GM18873 (cell line): ENCODE data around the gene R3HDM1.
A peak's percentile ranks its signal among the peaks of the same experiment; 100 is the strongest.
"Not testable (repeated sequence)": the region's sequence is repeated elsewhere in the genome, so short reads cannot be mapped to it uniquely, and the experiment has no call there.

Source experiments
- ATAC-seq: cut with Tn5 transposase; IDR thresholded peaks from one replicate; pipeline ENCODE4 v1.9.1; 2021; ENCODE audit warnings: mild to moderate bottlenecking, moderate library complexity, moderate number of reproducible peaks; ENCODE audit not compliant: unreplicated experiment, low FRiP score

Gene R3HDM1

GRCh38 chr2:135531231-135532197, at the start of gene R3HDM1:
TSS of gene R3HDM1 (plus strand) at chr2:135531484. CDS start at chr2:135604846, 73,362 bp downstream.
- peak; percentile 74 for ATAC-seq

GRCh38 chr2:135485441-135485840, 45.8 kb upstream of the R3HDM1 start:
- ATAC-seq = no peak

GRCh38 chr2:135490376-135490775, 40.9 kb upstream of the R3HDM1 start:
- ATAC-seq = no peak

- no peak for ATAC-seq
These were observed 36.8 kb upstream of the R3HDM1 start for GRCh38 chr2:135494503-135494902.

- no peak for ATAC-seq
These were observed 36.4 kb upstream of the R3HDM1 start for GRCh38 chr2:135494917-135495316.

- ATAC-seq = not testable (repeated sequence)
These were observed 32.7 kb upstream of the R3HDM1 start for GRCh38 chr2:135498588-135498987.

GRCh38 chr2:135504811-135505210, 26.5 kb upstream of the R3HDM1 start:
- no peak for ATAC-seq

GRCh38 chr2:135510577-135510976, 20.7 kb upstream of the R3HDM1 start:
- ATAC-seq = no peak

- no peak for ATAC-seq
These were observed 19.2 kb upstream of the R3HDM1 start for GRCh38 chr2:135512099-135512498.

GRCh38 chr2:135525786-135526185, 5.5 kb upstream of the R3HDM1 start:
- no peak for ATAC-seq

GRCh38 chr2:135528006-135528405, 3.3 kb upstream of the R3HDM1 start:
- ATAC-seq = no peak

GRCh38 chr2:135530313-135531230, 712 bp upstream of the R3HDM1 start, which contains the start of gene ZRANB3:
TSS of gene ZRANB3 (minus strand) at chr2:135531218.
- ATAC-seq = peak; percentile 66

- ATAC-seq = no peak
These were observed 1.3 kb downstream of the R3HDM1 start for GRCh38 chr2:135532581-135532980.

- not testable (repeated sequence) for ATAC-seq
These were observed 2.3 kb downstream of the R3HDM1 start for GRCh38 chr2:135533545-135533944.

- ATAC-seq = no peak
These were observed 15.2 kb downstream of the R3HDM1 start for GRCh38 chr2:135546436-135546835.

- ATAC-seq = no peak
These were observed 16.0 kb downstream of the R3HDM1 start for GRCh38 chr2:135547311-135547710.

GRCh38 chr2:135551356-135551755, 20.1 kb downstream of the R3HDM1 start:
- ATAC-seq = no peak

- ATAC-seq = no peak
These were observed 21.6 kb downstream of the R3HDM1 start for GRCh38 chr2:135552887-135553286.

GRCh38 chr2:135555311-135555710, 24.0 kb downstream of the R3HDM1 start:
- ATAC-seq = no peak

- ATAC-seq = no peak
These were observed 26.2 kb downstream of the R3HDM1 start for GRCh38 chr2:135557530-135557929.

GRCh38 chr2:135561925-135562324, 30.6 kb downstream of the R3HDM1 start:
- no peak for ATAC-seq
